K562 (cell line): ENCODE results near the gene KCNN3. TPM values are rescaled to one million over a fixed set of nuclear protein-coding genes. Genes with fewer than 3 reads are reported as not detected.

ENCODE experiments used
- ATAC-seq: fragments of 200-7000 bp; cut with Tn5 transposase; 3 replicates; pipeline ENCODE4 v1.9.1; 2020; ENCODE audit warnings: moderate library complexity
- BruUV-seq: library from RNA; stranded (reverse); fragments of 400-500 nt; replicated peaks from 2 replicates; lab custom pipeline; 2021; lab: Mats Ljungman, UMichigan
- CTCF ChIA-PET: fragments of 300-600 bp; formaldehyde crosslinking; extraction: SDS; loops from one replicate; lab custom pipeline; 2021; ENCODE audit warnings: low intra/inter-chr PET ratio; lab: Yijun Ruan, JAX
- POLR2A ChIA-PET: fragments of 300-600, 350-650 bp; sonication (Branson Sonifier 250); formaldehyde crosslinking; extraction: SDS; loops from one replicate; lab custom pipeline; 2021; ENCODE audit warnings: antibody characterized with exemption, inconsistent platforms; lab: Yijun Ruan, JAX
- DNase-seq, 4 experiments: peaks; one replicate each; pipeline versions ENCODE4 v3.0.0 to v3.0.0-alpha.2; 2011 to 2018; ENCODE audit warnings: low spot score in 3 of 4, mixed read lengths in 3 of 4; ENCODE audit errors: extremely low read depth in 1 of 4
- FAIRE-seq: peaks from 2 replicates; lab custom pipeline; 2011; peaks lifted over from hg19 to GRCh38; lab: Jason Lieb, UNC
- H2AFZ ChIP-seq: 2 replicates; pipeline ENCODE4 v1.6.0; 2011; ENCODE audit warnings: low read depth, low read length, control low read depth, inconsistent platforms
- H3K27ac ChIP-seq: fragments of 200-600 bp; 3 replicates; pipeline ENCODE4 v1.8.0; 2011; ENCODE audit warnings: low read depth, mild to moderate bottlenecking, control low read depth, inconsistent platforms, low read length, moderate library complexity, mixed read lengths; ENCODE audit errors: extremely low read depth
- H3K27me3 ChIP-seq, 2 experiments: fragments of 300-600 bp in 1 of 2; 2 replicates in 1 of 2; 3 replicates in 1 of 2; pipeline versions ENCODE4 v1.6.0 to v1.8.0; 2011; ENCODE audit warnings: inconsistent platforms in 2 of 2, low read length in 2 of 2, mild to moderate bottlenecking in 1 of 2, mixed read lengths in 1 of 2, moderate library complexity in 1 of 2; ENCODE audit not compliant: control insufficient read depth in 2 of 2, insufficient read depth in 2 of 2
- H3K36me3 ChIP-seq: fragments of 300-600 bp; 3 replicates; pipeline ENCODE4 v1.8.0; 2011; ENCODE audit warnings: mild to moderate bottlenecking, low read length, inconsistent platforms; ENCODE audit not compliant: control insufficient read depth, insufficient read depth
- H3K4me1 ChIP-seq, 2 experiments: fragments of 200-600 bp in 1 of 2; replicated peaks in 1 of 2; 2 replicates in 1 of 2; 3 replicates in 1 of 2; pipeline versions ENCODE4 v1.5.1 to v1.8.0; 2011; ENCODE audit warnings: inconsistent platforms in 2 of 2, low read length in 2 of 2, mild to moderate bottlenecking in 1 of 2, mixed read lengths in 1 of 2, moderate library complexity in 1 of 2; ENCODE audit not compliant: control insufficient read depth in 2 of 2, insufficient read depth in 2 of 2
- H3K4me2 ChIP-seq: 2 replicates; pipeline ENCODE4 v1.6.1; 2011; ENCODE audit warnings: low read length, control low read depth, inconsistent platforms, mixed read lengths; ENCODE audit not compliant: insufficient read depth
- H3K4me3 ChIP-seq: fragments of 200-600 bp; sonication (generic), shearing (Covaris generic); 2 replicates; pipeline ENCODE4 v1.5.1; 2016; ENCODE audit warnings: control low read depth, inconsistent platforms
- H3K79me2 ChIP-seq: fragments of 200-600 bp; 3 replicates; pipeline ENCODE4 v1.8.0; 2011; ENCODE audit warnings: low read length, inconsistent platforms; ENCODE audit not compliant: control insufficient read depth, insufficient read depth
- H3K9ac ChIP-seq, 2 experiments: 2 replicates each; pipeline versions ENCODE4 v1.6.0 to v1.6.1; 2011; ENCODE audit warnings: low read depth in 2 of 2, low read length in 2 of 2, control low read depth in 1 of 2, inconsistent platforms in 1 of 2, mild to moderate bottlenecking in 1 of 2, mixed read lengths in 1 of 2; ENCODE audit not compliant: insufficient read depth in 1 of 2
- H3K9me1 ChIP-seq: one replicate; pipeline ENCODE4 v1.6.0; 2011; ENCODE audit warnings: inconsistent platforms, mild to moderate bottlenecking, low read length, moderate library complexity; ENCODE audit not compliant: control insufficient read depth, insufficient read depth
- H3K9me3 ChIP-seq: replicated peaks from 2 replicates; pipeline ENCODE4 v1.5.1; 2011; ENCODE audit warnings: low read depth, low read length, inconsistent platforms; ENCODE audit not compliant: control insufficient read depth, insufficient read depth
- H4K20me1 ChIP-seq: replicated peaks from 2 replicates; pipeline ENCODE4 v1.6.1; 2011; ENCODE audit warnings: low read length, inconsistent platforms, mixed read lengths; ENCODE audit not compliant: control insufficient read depth, insufficient read depth
- CBFB ChIP-seq: sonication (generic); formaldehyde crosslinking; IDR thresholded peaks from 2 replicates; pipeline ENCODE4 v1.4.0; 2020; ENCODE audit warnings: mild to moderate bottlenecking, missing genetic modification reagents
- CHD4 ChIP-seq: fragments of 200-600 bp; sonication (generic); IDR thresholded peaks from 3 replicates; pipeline ENCODE4 v1.6.1; 2012; ENCODE audit warnings: low read depth, mild to moderate bottlenecking, mixed read lengths, low read length, inconsistent platforms; ENCODE audit not compliant: insufficient read depth, insufficient replicate concordance, poor library complexity, severe bottlenecking
- HDGF ChIP-seq: fragments of 450-650 bp; IDR thresholded peaks from 2 replicates; pipeline ENCODE4 v1.6.1; 2016
- HEY1 ChIP-seq: fragments of 250-450 bp; sonication (Bioruptor Pico); IDR thresholded peaks from 2 replicates; pipeline ENCODE4 v1.5.0; 2020; ENCODE audit warnings: mild to moderate bottlenecking, moderate library complexity, borderline replicate concordance
- SMC3 ChIP-seq: conservative IDR thresholded peaks from 2 replicates; pipeline ENCODE4 v1.6.1; 2011; ENCODE audit warnings: low read depth, low read length, improper control_type of control experiment; ENCODE audit not compliant: insufficient read depth
- ZNF146 ChIP-seq: IDR thresholded peaks from one replicate; pipeline ENCODE4 v1.6.1; 2018; ENCODE audit warnings: missing compliant biosample characterization; ENCODE audit not compliant: unreplicated experiment
- ZNF41 ChIP-seq: fragments of 250-450 bp; sonication (Bioruptor Pico); conservative IDR thresholded peaks from 2 replicates; pipeline ENCODE4 v1.4.0; 2020; ENCODE audit warnings: mild to moderate bottlenecking
- ZNF518B ChIP-seq: fragments of 250-450 bp; sonication (Bioruptor Pico); IDR thresholded peaks from 2 replicates; pipeline ENCODE4 v1.5.0; 2021; ENCODE audit warnings: mild to moderate bottlenecking, moderate library complexity
- ZNF589 ChIP-seq: fragments of 200-800 bp; sonication (Bioruptor generic); IDR thresholded peaks from 2 replicates; pipeline ENCODE4 v1.6.1; 2016; ENCODE audit warnings: low read depth, missing genetic modification characterization, missing compliant biosample characterization
- ZNF717 ChIP-seq: fragments of 250-450 bp; sonication (Bioruptor Pico); IDR thresholded peaks from 2 replicates; pipeline ENCODE4 v1.5.0; 2021
- ZNF766 ChIP-seq: fragments of 200-800 bp; sonication (Bioruptor generic); conservative IDR thresholded peaks from 2 replicates; pipeline ENCODE4 v1.6.1; 2016; ENCODE audit warnings: missing genetic modification characterization, missing compliant biosample characterization
- ZSCAN29 ChIP-seq: fragments of 450-650 bp; IDR thresholded peaks from 2 replicates; pipeline ENCODE4 v1.6.1; 2017
- WGBS: fragments of 100-300 bp; shearing (Covaris generic); methylation state at CpG from one replicate; pipeline ENCODE4 v1.1.6; 2016; ENCODE audit warnings: low coverage, mixed read lengths; ENCODE audit not compliant: insufficient coverage; ENCODE audit errors: missing lambda C conversion rate; 5-methylcytosine and 5-hydroxymethylcytosine counted together
- in situ Hi-C: fragments of 300-500 bp; cut with MboI; formaldehyde crosslinking; loops from 4 replicates; pipeline ENCODE4 v1.15.0; 2018; ENCODE audit warnings: inconsistent platforms, mixed read lengths
- intact Hi-C: fragments of 100-400 bp; cut with micrococcal nuclease; formaldehyde crosslinking; loops from 2 replicates; pipeline ENCODE4 v1.14.2; 2022
- polyA plus RNA-seq, 8 experiments: library from polyadenylated mRNA; depleted of rRNA in 4 of 8; stranded (reverse) in 5 of 8; unstranded in 3 of 8; fragments of >200 nt; fragmentation: Nextera tagmentation in 2 of 8; fragmentation: Illumina TruSeq in 1 of 8; extraction: Ambion mirVana in 2 of 8; extraction: Trizol in 1 of 8; gene quantifications; 2 replicates each; pipeline versions ENCODE4 v1.2.1 to v1.2.3, GENCODE V29; 2011 to 2014; ENCODE audit warnings: inconsistent platforms in 1 of 8, missing spikeins in 1 of 8
- total RNA-seq, 7 experiments: library from RNA; depleted of rRNA in 6 of 7; stranded (reverse); fragments of >200 nt in 6 of 7; fragmentation: Illumina TruSeq in 2 of 7; extraction: Trizol in 2 of 7; gene quantifications; 2 replicates each; pipeline versions ENCODE4 v1.2.1 to v1.2.3, GENCODE V29; 2011 to 2021; ENCODE audit warnings: low replicate concordance in 1 of 7

KCNN3 gene
- total and polyA plus RNA-seq, 9 of the 15 experiments (the other 6 are each of a cell fraction or from before 2014, with no cell fraction given) = 0.02 to 0.03 TPM; not detected in 7

DNA sequence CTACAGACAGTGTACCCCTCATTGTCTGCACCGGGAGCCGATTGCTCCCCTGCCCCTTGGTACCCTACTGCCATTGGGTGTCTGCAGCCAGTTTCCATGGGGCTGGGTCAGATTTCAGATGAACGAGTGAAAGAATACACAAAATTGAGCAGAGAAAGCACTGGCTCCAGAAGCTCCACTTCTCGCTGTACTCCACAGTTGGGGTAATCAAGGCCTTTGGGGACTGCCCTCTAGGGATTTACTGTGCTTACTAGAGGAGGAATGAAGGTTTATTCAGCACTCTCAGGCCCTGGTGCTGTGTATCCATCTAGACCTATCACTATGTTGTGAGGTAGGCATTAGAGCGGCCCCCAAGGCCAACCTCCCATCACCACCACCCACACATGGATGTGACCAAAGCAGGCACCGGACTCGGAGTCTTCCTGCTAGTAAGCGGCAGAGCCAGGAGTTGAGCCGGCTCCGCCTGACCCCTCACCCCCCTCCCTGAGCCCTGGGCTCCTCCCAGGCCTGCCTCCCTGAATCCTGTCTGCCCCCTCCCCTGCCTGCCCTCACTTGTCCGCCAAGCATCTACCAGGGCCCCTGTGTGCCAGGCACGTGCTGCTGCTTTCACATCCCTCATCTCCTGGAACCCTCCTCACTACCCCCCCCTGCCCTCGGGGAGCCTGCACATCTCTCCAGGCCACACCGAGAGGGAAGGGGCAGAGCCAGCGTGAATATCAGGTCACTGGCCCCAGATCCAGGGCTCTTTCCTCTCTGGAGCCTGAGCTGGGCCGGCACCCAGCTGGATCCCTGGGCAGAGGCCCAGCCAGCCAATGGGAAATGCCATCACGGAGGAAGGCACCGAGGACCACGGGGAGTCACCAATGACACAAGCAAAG lies 23.3 kb downstream of the KCNN3 start:
- Histone ChIP-seq H3K27me3 (peaks cover 39 to 70% of the 10 kb centered on the region in 2 experiments), H3K27ac (no peak overlapping the region), H3K4me3 (no peak overlapping the region), H2AFZ (no peak overlapping the region), H3K9me1 (no peaks in the 10 kb centered on the region), H3K4me2 (no peak overlapping the region), H3K4me1 (peaks cover 0 to 13% of the 10 kb centered on the region in 2 experiments; a peak in 2 of 5 replicates), H3K79me2 (no peaks in the 10 kb centered on the region), H3K9ac (peak overlapping the region in 1 of 2 experiments; percentile 21; a peak in 1 of 4 replicates), H3K36me3 (no peaks in the 10 kb centered on the region), H3K9me3 (no peaks in the 10 kb centered on the region), H4K20me1 (peaks cover 11% of the 10 kb centered on the region; the same call in 1 of the 2 replicates)
- no peak for DNase-seq
- TF ChIP-seq ZNF518B (CRISPR knock-in tag) = no peak
- no peak for TF ChIP-seq CBFB (CRISPR knock-in tag)
- no peak for TF ChIP-seq ZNF146 (CRISPR knock-in tag)
- no peak for TF ChIP-seq CHD4
- no peak for TF ChIP-seq SMC3
- no peak for TF ChIP-seq HDGF
- no peak for TF ChIP-seq ZNF41 (CRISPR knock-in tag)
- no peak for TF ChIP-seq ZNF766
- TF ChIP-seq ZNF717 (CRISPR knock-in tag) = no peak
- no peak for TF ChIP-seq HEY1
- no peak for TF ChIP-seq ZNF589 (CRISPR knock-in tag)
- no peak for TF ChIP-seq ZSCAN29
- no TSS peak for BruUV-seq
- FAIRE-seq = no peak
- WGBS = 3% methylated on average over 16 of the region's 19 CpGs
- in situ Hi-C loops = no loop called here
- no peak for ATAC-seq
- ChIA-PET CTCF (no interaction called here), POLR2A (interaction anchor here (0.7 kb wide), 1 partner anchor 46 kb away, joined by 4 read pairs; no protein-coding TSS in a partner anchor)
- intact Hi-C loops = no loop called here
